BE2C (cell line): ENCODE measurements around the gene PPM1M. TPM values are rescaled to one million over a fixed set of nuclear protein-coding genes. Genes with fewer than 3 reads are reported as not detected.
A peak's percentile ranks its signal among the peaks of the same experiment; 100 is the strongest.

Experiments used
- DNase-seq: peaks from one replicate; pipeline ENCODE4 v3.0.0-alpha.2; 2020
- H3K27me3 ChIP-seq: fragments of 250-450 bp; sonication (Bioruptor Pico); 2 replicates; pipeline ENCODE4 v1.5.1; 2020; ENCODE audit warnings: mild to moderate bottlenecking
- H3K36me3 ChIP-seq: fragments of 250-450 bp; sonication (Bioruptor Pico); 2 replicates; pipeline ENCODE4 v1.5.1; 2020; ENCODE audit warnings: mild to moderate bottlenecking
- H3K4me1 ChIP-seq: fragments of 250-450 bp; sonication (Bioruptor Pico); 2 replicates; pipeline ENCODE4 v1.5.1; 2020
- H3K4me3 ChIP-seq: 2 replicates; pipeline ENCODE4 v1.5.1; 2011; ENCODE audit warnings: low read depth, low read length
- H3K9me3 ChIP-seq: fragments of 250-450 bp; sonication (Bioruptor Pico); 2 replicates; pipeline ENCODE4 v1.5.1; 2020
- polyA plus RNA-seq: library from polyadenylated mRNA; unstranded; fragments of >200 nt; gene quantifications from one replicate; pipeline ENCODE4 v1.2.1, GENCODE V29; 2012; ENCODE audit warnings: low read depth, missing spikeins; ENCODE audit not compliant: insufficient read length, insufficient read depth
- TF ChIP-seq, protein P1 (sequence below): IDR thresholded peaks from 2 replicates; pipeline ENCODE4 v1.5.1; 2012; ENCODE audit warnings: mild to moderate bottlenecking, low read depth, low read length

Gene PPM1M, protein sequence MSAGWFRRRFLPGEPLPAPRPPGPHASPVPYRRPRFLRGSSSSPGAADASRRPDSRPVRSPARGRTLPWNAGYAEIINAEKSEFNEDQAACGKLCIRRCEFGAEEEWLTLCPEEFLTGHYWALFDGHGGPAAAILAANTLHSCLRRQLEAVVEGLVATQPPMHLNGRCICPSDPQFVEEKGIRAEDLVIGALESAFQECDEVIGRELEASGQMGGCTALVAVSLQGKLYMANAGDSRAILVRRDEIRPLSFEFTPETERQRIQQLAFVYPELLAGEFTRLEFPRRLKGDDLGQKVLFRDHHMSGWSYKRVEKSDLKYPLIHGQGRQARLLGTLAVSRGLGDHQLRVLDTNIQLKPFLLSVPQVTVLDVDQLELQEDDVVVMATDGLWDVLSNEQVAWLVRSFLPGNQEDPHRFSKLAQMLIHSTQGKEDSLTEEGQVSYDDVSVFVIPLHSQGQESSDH
- polyA plus RNA-seq, result 5.6 TPM

DNA sequence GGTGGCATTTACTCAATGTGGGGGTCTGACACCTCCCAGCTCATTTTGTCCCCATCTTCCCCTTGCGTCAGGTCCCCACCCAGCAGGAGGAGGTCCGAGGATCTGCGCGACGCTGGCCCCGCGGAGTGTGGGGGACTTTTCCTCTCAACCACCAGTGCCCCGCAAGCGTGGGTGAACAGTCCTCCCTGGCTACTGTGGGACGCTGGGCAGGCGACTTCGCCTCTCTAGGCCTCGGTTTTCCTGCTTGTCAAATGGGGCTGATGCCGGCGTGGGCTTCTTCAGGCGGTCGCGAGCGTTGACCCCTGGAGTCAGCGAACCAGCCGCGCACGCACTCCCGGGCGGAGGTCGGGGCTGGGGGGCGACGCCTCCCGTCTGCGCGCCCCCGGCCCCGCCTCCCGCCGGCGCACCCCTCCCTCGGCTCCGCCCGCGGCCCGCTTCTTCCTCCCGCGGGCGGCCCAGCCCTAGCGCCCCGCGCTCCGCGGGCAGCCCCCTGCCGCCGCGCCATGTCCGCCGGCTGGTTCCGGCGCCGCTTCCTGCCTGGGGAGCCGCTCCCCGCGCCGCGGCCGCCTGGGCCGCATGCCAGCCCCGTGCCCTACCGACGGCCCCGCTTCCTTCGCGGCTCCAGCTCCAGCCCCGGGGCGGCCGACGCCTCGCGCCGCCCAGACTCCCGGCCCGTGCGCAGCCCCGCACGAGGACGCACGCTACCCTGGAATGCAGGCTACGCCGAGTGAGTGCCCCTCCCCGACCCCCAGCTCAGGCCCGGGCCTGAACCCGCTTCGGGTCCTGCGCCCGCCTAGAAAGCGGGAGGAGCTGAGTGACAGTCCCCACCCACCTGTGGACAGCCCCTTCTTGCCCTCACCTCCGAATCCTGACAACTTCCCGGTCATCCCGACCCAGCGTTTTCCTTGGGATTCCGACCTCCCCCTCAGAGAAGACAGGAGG is at the start of gene PPM1M:
Gene PPM1M (plus strand): TSS at position 438 of the 942 bp plus-strand sequence. CDS start 66 bp downstream, at position 504.
- TF ChIP-seq, protein P1, sequence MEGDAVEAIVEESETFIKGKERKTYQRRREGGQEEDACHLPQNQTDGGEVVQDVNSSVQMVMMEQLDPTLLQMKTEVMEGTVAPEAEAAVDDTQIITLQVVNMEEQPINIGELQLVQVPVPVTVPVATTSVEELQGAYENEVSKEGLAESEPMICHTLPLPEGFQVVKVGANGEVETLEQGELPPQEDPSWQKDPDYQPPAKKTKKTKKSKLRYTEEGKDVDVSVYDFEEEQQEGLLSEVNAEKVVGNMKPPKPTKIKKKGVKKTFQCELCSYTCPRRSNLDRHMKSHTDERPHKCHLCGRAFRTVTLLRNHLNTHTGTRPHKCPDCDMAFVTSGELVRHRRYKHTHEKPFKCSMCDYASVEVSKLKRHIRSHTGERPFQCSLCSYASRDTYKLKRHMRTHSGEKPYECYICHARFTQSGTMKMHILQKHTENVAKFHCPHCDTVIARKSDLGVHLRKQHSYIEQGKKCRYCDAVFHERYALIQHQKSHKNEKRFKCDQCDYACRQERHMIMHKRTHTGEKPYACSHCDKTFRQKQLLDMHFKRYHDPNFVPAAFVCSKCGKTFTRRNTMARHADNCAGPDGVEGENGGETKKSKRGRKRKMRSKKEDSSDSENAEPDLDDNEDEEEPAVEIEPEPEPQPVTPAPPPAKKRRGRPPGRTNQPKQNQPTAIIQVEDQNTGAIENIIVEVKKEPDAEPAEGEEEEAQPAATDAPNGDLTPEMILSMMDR, result no peak
- Histone ChIP-seq H3K27me3 (no peaks in the 10 kb centered on the region), H3K9me3 (no peaks in the 10 kb centered on the region), H3K4me1 (peaks cover 8% of the 10 kb centered on the region), H3K36me3 (no peaks in the 10 kb centered on the region), H3K4me3 (peak within 1 kb of the TSS; percentile 39)
- peak; percentile 35 for DNase-seq

DNA sequence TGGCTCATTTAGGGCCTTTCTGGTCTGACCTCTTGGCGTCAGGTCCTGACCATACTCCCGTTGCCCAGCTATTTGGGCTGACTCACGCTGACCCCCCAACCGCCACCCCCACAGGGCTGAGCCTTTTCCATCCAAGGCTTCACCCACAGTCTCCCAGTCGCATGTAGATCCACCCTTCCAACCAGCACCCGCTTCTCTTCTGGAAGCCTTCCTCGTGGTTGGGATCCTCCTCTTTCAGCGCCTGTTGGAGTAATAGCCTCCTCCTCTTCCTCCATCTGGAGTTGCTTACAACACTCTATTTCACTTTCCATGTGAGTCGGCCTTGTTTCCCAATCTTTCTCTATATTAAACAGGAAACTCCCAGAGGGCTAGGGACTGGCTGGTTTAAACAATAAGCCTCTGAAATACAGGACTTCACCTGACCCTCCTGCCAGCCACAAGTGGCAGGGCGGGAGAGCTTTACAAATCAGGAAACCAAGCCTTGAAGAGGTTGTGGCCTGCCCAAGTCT is 49.7 kb upstream of the PPM1M start:
- Histone ChIP-seq H3K4me1 (peaks cover 6% of the 10 kb centered on the region; the same call in 1 of the 2 replicates), H3K9me3 (no peaks in the 10 kb centered on the region), H3K27me3 (no peaks in the 10 kb centered on the region), H3K4me3 (no peak overlapping the region), H3K36me3 (peaks cover 4% of the 10 kb centered on the region; the same call in 1 of the 2 replicates)
- DNase-seq, result no peak
- TF ChIP-seq, protein P1, result no peak

DNA sequence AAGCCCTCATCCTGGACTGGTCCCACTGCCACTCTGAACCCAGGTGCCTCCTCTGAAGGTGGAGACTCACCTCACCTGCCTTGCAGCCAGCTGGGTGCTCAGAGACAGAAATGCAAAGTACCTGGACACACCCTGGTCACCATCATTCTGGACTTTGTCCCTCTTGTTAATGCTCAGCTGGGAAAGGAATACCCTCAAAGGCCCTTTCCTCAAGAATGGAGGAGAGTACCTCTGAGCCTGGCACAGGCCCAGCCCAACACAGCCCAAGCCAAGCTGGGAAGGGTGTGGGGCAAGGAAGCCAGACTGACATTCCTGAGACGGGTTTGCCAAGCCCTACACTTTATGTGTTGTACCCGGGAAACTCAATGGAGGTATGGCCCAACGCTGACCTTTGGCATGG is 48.6 kb upstream of the PPM1M start:
- TF ChIP-seq, protein P1, result no peak
- Histone ChIP-seq H3K27me3 (no peaks in the 10 kb centered on the region), H3K4me3 (no peak overlapping the region), H3K4me1 (peaks cover 6% of the 10 kb centered on the region; the same call in 1 of the 2 replicates), H3K9me3 (no peaks in the 10 kb centered on the region), H3K36me3 (peaks cover 8% of the 10 kb centered on the region)
- DNase-seq, result no peak

DNA sequence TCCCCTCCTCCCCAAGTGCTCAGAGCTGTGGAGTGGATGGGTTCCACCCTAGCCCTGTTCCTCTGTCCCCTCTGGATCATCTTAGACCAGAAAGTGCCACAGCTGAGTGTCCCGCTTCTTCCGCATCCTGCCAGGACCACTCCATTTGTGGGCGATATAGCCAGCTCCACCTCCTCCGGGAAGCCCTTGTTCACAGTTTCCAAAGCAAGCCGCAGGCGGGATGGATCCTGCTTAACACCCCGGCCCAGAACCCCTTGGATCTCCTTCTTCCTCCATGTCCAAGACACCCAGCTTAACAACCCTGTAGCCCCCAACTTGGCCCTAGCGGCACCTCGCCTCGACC is 48.1 kb upstream of the PPM1M start:
- Histone ChIP-seq H3K4me3 (peak overlapping the region; percentile 83), H3K4me1 (peaks cover 6% of the 10 kb centered on the region; the same call in 1 of the 2 replicates), H3K36me3 (peaks cover 9% of the 10 kb centered on the region), H3K27me3 (no peaks in the 10 kb centered on the region), H3K9me3 (no peaks in the 10 kb centered on the region)
- TF ChIP-seq, protein P1, result no peak
- DNase-seq, result no peak

DNA sequence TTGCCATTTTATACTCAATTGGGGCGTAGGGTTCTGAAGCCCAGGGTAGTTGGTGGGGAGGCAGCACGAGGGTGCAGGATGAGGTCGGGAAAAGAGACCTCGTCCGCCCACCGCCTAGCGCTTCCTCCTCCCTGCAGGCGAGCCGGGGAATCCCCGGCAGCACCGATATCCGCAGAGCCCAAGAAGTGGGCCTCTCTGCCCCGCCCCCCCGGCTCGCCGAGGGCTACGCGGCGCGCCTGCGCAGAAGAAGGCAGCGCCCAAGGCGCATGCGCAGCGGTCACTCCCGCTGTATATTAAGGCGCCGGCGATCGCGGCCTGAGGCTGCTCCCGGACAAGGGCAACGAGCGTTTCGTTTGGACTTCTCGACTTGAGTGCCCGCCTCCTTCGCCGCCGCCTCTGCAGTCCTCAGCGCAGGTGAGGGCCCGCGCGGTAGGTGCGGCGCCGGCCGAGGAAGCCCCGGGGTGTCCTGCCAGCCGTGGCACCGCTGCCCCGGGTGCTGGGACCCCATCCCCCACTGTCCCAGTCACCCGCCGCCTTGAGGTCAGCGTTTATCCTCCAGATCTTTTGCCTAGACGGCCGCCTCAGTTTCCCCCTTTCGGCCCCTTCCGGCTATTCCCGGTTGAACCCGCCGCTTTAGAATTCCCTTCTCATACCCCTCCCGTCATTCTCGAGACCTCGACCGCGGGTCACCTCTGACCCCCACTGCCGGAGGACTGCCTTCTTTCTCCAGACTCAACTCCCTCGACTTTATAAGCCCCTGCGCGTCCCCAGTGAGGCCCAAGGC is 47.5 kb upstream of the PPM1M start, which contains the start of gene ALAS1:
Gene ALAS1 (plus strand): TSS at position 319 of the 784 bp plus-strand sequence. CDS start 1,082 bp downstream, outside the sequence.
- peak; percentile 90 for DNase-seq
- Histone ChIP-seq H3K36me3 (peaks cover 9% of the 10 kb centered on the region), H3K9me3 (no peaks in the 10 kb centered on the region), H3K4me3 (peak within 1 kb of the TSS; percentile 83), H3K27me3 (no peaks in the 10 kb centered on the region), H3K4me1 (peaks cover 6% of the 10 kb centered on the region; the same call in 1 of the 2 replicates)
- TF ChIP-seq, protein P1, result 0 out of 2 replicates have a peak, but pooled peaks have one; percentile 7
